NCI-H524 treated with DMSO at 0.1 percent for 48 hours (cell line): ENCODE data around the gene EFCAB12.
A peak's percentile ranks its signal among the peaks of the same experiment; 100 is the strongest.
"Not testable (repeated sequence)": the region's sequence is repeated elsewhere in the genome, so short reads cannot be mapped to it uniquely, and the experiment has no call there.

Experiments used
- DNase-seq: peaks from one replicate; lab custom pipeline; 2025; lab: John Stamatoyannopoulos, UW

The EFCAB12 gene

GRCh38 chr3:129419476-129419875, 9.0 kb downstream of the EFCAB12 start:
- DNase-seq = no peak

DNA sequence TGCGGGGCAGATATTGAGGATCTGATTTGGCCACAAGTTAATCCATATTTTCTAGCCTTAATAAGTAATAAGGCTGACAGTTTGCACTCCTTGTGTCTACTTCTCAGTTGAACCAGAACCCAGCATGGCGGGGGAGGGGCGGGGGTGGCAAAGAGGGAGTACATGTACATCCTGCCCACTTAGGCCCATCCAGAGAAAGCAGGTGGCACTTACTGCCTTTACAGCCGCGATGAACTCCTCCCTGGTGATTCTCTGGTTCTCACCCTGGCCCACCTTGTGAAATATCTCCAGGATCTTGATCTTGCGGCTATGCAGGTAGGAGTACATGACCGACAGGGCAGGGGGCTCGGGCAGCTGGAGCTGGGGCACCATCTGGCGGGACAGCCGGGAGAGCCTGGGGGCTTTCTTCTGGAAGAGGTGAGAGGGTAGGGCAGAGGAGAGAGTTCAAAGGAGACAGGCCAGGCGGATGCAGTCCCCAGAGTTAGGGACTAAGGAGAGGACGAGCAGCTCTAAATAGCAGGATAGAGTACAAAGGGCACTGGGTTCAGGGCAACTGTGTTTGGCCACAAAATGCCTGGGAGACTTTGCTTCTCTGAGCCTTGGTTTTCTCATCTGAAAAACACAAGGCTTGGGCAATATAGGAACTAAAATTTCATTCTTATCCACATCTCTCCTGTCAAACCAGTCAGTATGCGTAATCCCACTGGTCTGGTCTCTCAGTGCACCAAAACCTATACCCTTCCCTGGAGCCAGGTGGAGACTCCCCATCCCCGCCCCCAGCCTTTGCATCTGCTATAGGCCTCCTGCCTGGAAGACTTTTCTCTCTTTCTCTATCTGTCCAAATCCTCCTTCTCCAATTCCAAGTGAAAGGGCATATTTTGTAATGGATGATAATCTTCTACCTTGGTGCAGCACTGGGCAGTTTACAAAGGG, 10.1 kb downstream of the EFCAB12 start:
- no peak for DNase-seq

DNA sequence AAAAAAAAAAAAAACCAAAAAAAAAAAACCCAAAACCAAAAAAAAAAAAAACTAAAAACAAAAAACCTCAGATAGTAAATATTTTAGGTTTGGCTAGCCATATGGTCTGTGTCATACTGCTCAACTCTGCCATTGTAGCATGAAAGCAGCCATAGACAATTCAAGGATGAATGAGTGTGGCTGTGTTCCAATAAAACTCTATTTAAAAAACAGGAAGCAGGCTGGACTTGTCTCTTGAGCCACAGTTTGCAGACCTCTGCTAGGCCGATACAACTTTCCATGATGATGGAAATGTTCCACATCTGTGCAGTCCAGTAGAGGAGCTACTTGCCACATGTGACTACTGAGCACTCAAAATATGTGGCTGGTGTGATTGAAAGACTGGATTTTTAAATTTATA, 11.1 kb downstream of the EFCAB12 start:
- no peak for DNase-seq

DNA sequence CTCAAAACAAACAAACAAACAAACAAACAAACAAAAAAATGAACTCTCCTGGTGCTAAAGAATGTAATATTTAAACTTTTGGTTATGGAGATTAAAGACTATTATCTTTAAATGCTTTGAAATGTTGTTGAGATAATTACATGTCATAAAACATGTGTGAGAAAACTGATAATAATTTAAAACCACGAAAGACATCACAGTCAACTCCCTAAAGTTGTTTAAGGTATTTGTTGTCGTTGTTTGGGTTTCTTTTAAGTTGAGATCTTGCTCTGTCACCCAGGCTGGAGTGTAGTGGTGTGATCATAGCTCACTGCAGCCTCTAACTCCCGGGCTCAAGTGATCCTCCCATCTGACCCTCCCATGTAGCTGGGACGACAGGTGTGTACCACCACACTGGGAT, 12.0 kb downstream of the EFCAB12 start:
- DNase-seq = no peak

DNA sequence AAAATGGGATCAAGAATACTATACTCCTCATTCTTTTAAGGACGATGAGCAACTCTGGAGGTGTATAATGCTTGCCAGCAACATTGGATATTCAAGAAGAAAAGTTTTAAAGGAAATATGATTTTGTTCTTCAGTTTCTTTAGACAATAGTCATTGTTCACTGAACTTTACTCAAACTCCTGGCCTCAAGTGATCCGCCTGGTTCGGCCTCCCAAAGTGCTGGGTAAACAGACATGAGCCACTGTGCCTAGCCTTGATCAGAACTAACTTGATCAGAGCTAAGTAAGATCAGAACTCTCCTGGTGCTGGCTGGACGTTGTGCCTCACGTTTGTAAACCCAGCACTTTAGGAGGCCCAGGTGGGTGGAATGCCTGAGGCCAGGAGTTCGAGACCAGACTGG, 12.6 kb downstream of the EFCAB12 start:
- no peak for DNase-seq

DNA sequence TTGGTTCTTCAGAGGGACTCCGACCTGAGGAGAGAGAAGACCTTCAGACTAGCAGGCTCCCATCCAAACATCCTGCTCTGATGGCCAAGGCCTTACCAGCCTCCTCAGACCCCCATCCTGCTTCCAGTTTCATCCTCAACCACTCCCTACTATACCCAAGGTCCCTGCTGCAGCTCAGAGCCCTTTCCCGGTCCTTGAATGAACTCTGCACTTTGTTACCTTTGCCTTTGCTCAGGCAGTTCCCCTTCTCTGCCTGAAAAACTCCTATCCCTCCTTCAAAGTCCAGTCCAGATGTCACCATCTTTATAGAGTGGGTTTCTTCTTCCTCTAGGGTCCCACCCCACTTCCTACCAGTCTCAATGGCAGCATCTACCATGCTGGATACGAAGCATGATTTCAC, 13.1 kb downstream of the EFCAB12 start:
- DNase-seq = no peak

DNA sequence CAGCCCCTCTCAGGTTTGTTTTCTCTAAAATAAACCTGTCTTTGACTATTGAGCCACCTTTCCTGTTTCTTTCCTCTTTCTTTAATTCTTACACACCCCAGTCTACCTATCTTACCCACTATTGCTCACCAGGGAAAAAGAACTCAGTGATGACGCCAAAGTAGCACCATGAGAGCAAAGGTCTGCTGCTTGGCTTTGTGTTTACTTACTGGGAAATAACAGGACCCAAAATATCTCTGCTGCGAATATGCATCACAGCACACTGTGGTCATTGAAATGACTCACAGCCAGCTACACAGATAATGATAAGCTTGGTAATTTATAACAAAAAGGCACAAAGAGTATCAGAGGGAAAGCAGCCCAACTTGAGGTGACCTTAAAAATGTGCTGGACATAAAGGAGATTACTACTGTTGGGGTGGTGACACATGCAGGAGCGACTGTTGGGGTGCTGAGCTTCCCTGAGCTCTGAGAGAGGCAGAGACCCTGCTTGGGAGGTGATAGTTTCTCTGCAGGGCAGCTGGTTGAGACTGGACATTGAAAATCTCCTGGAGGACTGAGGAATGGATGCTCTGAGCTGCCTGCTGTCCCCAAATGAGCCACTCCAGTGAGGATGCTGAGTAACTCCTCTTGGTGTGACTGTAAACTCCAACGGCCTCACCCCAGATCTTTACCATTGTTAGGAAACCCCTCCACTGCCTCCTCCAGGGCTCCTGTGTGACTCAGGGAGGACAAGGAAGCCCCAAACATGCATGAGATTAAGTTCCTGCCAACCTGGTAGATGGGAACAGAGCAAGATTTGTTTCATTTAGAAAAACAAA, 14.5 kb downstream of the EFCAB12 start:
- DNase-seq = no peak

DNA sequence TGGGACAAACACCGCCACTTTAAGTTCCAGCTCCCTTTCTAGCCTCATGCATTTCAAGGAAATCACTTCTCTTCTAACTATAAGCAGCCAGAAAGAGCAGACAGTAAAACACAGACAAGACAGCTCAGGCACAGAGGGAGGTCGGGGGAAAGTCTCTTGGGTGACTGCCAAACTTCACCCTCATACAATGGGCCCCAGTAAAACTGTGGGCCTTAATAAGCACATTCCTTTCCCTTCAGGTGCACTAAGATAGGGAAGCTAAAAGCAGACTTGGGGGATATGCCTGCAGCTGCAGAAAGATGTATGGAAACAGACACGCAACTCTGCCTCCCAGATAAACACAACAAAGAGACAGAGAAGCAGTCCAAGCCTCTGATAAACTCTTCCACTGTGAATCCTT, 15.2 kb downstream of the EFCAB12 start:
- DNase-seq = not testable (repeated sequence)

GRCh38 chr3:129412542-129413198, 15.8 kb downstream of the EFCAB12 start:
- DNase-seq = no peak

DNA sequence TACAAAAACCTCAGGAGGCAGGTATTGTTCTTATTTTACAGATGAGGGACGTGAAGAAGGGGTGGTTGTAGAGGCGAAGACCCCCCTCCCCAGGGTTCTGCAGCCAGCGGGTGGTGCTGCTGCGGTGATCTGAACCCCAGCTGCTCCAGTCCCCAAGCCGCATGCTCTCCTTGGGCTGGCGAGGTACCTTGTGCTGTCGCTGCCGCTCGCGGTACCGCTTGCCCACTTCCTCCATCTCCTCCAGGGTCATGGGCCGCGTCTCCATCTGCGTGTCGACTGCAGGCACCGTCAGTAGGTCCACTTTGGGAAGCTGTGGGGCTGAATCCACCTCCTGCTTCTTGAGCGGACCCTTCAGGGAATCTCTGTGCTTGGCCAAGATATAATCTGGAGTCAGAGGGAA, 17.5 kb downstream of the EFCAB12 start:
- no peak for DNase-seq

DNA sequence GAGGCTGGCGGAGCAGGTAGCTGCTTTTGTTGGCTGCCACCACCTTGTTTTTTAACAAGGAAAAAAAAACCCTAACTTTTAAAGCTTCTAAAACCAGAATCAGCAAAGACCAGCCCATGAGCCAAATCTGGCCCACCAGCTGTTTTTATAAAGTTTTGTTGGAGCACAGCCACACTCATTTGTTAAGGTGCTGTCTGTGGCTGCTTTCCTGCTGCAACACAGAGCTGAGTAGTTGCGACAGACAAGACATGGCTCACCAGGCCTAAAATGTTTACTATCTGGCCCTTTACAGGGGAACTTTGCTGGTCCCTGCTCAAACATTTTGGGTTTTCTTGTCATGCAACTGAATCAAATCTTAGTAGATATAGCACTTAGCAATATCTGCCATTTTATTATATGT, 18.9 kb downstream of the EFCAB12 start:
- no peak for DNase-seq

- no peak for DNase-seq
These were observed 23.8 kb downstream of the EFCAB12 start for GRCh38 chr3:129404610-129405009.

GRCh38 chr3:129404130-129404529, 24.3 kb downstream of the EFCAB12 start:
- DNase-seq = no peak

GRCh38 chr3:129403450-129403849, 25.0 kb downstream of the EFCAB12 start:
- no peak for DNase-seq

GRCh38 chr3:129402616-129403015, 25.8 kb downstream of the EFCAB12 start:
- DNase-seq = no peak

- DNase-seq = no peak
These were observed 26.2 kb downstream of the EFCAB12 start for GRCh38 chr3:129402210-129402609.

DNA sequence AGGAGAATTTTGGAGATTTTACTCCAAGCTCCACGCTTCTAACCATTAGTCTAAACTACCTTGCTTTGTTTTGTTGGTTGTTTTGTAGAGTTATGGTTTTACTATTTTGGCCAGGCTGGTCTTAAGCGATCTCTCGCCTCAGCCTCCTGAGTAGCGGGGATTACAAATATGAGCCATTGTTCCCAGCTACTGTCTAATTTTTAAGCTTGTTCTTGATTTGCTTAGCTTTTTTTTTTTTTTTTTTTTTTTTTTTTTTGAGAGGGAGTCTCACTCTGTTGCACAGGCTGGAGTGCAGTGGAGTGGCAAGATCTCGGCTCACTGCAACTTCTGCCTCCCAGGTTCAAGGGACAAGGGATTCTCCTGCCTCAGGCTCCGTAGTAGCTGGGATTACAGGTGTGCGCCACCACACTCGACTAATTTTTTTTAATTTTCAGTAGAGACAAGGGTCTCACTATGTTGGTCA, 28.5 kb downstream of the EFCAB12 start:
- DNase-seq = no peak

GRCh38 chr3:129399145-129399894, 29.1 kb downstream of the EFCAB12 start:
- peak; percentile 91 for DNase-seq

DNA sequence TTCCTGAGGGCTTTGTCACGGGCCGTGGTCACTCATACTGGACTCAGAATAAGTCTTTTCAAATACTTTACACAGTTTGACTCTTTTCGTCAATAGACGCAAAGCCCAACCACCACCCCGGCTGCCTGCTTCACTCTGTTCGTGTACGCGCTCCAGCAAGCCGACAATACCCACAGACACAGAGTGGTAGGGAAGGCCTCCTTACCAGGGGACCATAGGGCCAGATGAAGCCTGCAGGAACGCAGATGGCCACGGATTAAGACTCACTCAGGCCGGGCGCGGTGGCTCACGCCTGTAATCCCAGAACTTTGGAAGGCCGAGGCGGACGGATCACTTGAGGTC, 29.7 kb downstream of the EFCAB12 start:
- DNase-seq = peak; percentile 25

GRCh38 chr3:129393760-129394564, 34.5 kb downstream of the EFCAB12 start:
- not testable (repeated sequence) for DNase-seq

DNA sequence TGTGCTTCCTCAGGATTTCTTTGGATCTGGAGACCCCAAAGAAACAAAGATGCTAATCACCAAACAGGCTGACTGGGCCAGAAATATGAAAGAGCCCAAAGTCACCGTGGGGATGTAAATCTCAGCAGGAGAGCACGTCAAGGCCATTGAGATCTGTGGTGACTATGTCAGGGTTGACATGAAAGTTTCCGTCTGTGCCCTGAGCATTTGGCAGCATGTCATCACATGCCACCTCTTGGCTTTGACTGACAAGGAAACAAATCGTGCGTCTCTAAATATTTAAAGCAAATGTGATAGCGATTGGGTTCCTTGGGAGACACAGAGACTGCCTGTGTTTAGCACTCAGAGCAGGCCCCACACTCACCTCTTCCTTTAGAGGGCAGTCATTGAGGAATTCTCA, 35.2 kb downstream of the EFCAB12 start:
- DNase-seq = no peak
